Measurements from ENCODE around the gene ENOX2.

DNA sequence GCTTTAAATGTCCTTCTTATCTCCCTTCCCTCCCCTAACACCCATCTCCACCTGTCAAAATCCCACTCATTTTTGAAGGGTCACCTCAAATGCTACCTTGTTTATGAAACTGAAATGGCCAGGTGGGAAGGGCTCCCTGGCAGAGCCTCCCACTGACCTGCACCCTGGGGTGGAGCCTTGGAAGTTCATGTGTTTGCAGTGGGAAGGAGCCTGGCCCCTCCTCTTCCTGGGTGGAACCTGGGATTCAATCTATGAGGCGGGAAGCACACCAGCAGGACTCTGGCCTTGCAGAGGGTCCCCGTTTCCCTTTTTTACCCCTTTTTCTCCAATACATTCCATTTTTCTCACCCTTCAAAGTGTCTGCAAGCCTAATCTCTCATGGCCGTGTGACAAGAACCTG lies 197.4 kb downstream of the ENOX2 start:
- TF ChIP-seq, protein P1, sequence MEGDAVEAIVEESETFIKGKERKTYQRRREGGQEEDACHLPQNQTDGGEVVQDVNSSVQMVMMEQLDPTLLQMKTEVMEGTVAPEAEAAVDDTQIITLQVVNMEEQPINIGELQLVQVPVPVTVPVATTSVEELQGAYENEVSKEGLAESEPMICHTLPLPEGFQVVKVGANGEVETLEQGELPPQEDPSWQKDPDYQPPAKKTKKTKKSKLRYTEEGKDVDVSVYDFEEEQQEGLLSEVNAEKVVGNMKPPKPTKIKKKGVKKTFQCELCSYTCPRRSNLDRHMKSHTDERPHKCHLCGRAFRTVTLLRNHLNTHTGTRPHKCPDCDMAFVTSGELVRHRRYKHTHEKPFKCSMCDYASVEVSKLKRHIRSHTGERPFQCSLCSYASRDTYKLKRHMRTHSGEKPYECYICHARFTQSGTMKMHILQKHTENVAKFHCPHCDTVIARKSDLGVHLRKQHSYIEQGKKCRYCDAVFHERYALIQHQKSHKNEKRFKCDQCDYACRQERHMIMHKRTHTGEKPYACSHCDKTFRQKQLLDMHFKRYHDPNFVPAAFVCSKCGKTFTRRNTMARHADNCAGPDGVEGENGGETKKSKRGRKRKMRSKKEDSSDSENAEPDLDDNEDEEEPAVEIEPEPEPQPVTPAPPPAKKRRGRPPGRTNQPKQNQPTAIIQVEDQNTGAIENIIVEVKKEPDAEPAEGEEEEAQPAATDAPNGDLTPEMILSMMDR (IDR thresholded peaks at IDR 0.05): no peak
- TF ChIP-seq POLR2A (IDR thresholded peaks at IDR 0.05) (no peak), EP300 (IDR thresholded peaks at IDR 0.05) (no peak)

Data from gastroesophageal sphincter (tissue), 3 donors.